Colonic mucosa (tissue), 4 donors: Measurements from ENCODE around the gene IDH2. TPM values are rescaled to one million over a fixed set of nuclear protein-coding genes. Genes with fewer than 3 reads are reported as not detected.
A peak's percentile ranks its signal among the peaks of the same experiment; 100 is the strongest.

Source experiments
- DNase-seq: peaks from one replicate; pipeline ENCODE4 v3.0.0-alpha.2; 2020
- H3K27ac ChIP-seq: fragments of 200-600 bp; one replicate; pipeline ENCODE4 v1.8.0; 2021
- H3K27me3 ChIP-seq: fragments of 200-600 bp; one replicate; pipeline ENCODE4 v1.8.0; 2021
- H3K36me3 ChIP-seq: fragments of 200-600 bp; one replicate; pipeline ENCODE4 v1.8.0; 2021
- H3K4me1 ChIP-seq: fragments of 200-600 bp; one replicate; pipeline ENCODE4 v1.8.0; 2021; ENCODE audit warnings: mild to moderate bottlenecking
- H3K4me3 ChIP-seq: fragments of 200-600 bp; one replicate; pipeline ENCODE4 v1.8.0; 2021
- H3K9ac ChIP-seq, 2 donors: one replicate each; pipeline ENCODE4 v1.7.0; 2013; ENCODE audit warnings: control low read depth in 2 of 2, low read depth in 2 of 2, low read length in 2 of 2
- H3K9me3 ChIP-seq: fragments of 200-600 bp; one replicate; pipeline ENCODE4 v1.8.0; 2021
- CTCF ChIP-seq: fragments of 200-600 bp; IDR thresholded peaks from one replicate; pipeline ENCODE4 v1.8.0; 2022; ENCODE audit warnings: antibody characterized with exemption, mild to moderate bottlenecking
- intact Hi-C: fragments of 100-400 bp; cut with DNase I; formaldehyde crosslinking; loops from one replicate; pipeline ENCODE4 v1.14.1; 2022
- total RNA-seq, 2 donors: library from RNA; stranded (reverse); fragmentation: NEBNext Ultra II Directional in 1 of 2; extraction: Animal tissue kit (Norgen Biotek cat#: 25700) in 1 of 2; gene quantifications; one replicate each; pipeline ENCODE4 v1.2.1, GENCODE V29; 2021
- donor health status: healthy.
- donor health status: DM: no; HTN: no; CAD: no.
- donor health status: DM: no; HTN: no; CAD: no.

IDH2 gene
- total RNA-seq, 2 donors from 2014 or later, result 201 to 286 TPM

- Histone ChIP-seq H3K27me3 (no peaks in the 10 kb centered on the region), H3K9ac (peak overlapping the region; percentile 37 to 96), H3K9me3 (no peaks in the 10 kb centered on the region), H3K36me3 (no peaks in the 10 kb centered on the region), H3K4me3 (no peak overlapping the region), H3K27ac (peak overlapping the region; percentile 91), H3K4me1 (no peaks in the 10 kb centered on the region)
- intact Hi-C loops, result no loop called here
- peak; percentile 62 for DNase-seq
- TF ChIP-seq CTCF, result no peak
These were observed 2.1 kb downstream of the IDH2 start for GRCh38 chr15:90099868-90100831.

GRCh38 chr15:90099072-90099867 is 3.0 kb downstream of the IDH2 start:
- no peak for DNase-seq
- Histone ChIP-seq H3K27ac (peak overlapping the region; percentile 42), H3K9me3 (no peaks in the 10 kb centered on the region), H3K4me1 (no peaks in the 10 kb centered on the region), H3K4me3 (no peak overlapping the region), H3K27me3 (no peaks in the 10 kb centered on the region), H3K9ac (peak overlapping the region; percentile 7 to 41), H3K36me3 (no peaks in the 10 kb centered on the region)
- intact Hi-C loops, result no loop called here
- TF ChIP-seq CTCF, result no peak

GRCh38 chr15:90097475-90097874 is 4.8 kb downstream of the IDH2 start:
- Histone ChIP-seq H3K27ac (peak overlapping the region; percentile 42), H3K27me3 (no peaks in the 10 kb centered on the region), H3K4me1 (no peaks in the 10 kb centered on the region), H3K4me3 (no peak overlapping the region), H3K36me3 (no peaks in the 10 kb centered on the region), H3K9ac (no peak overlapping the region), H3K9me3 (no peaks in the 10 kb centered on the region)
- no peak for TF ChIP-seq CTCF
- intact Hi-C loops, result no loop called here
- no peak for DNase-seq

GRCh38 chr15:90095521-90095959 is 6.7 kb downstream of the IDH2 start:
- H3K9me3 ChIP-seq, result no peaks in the 10 kb centered on the region
- no peak for DNase-seq
- TF ChIP-seq CTCF, result no peak
- H3K27ac ChIP-seq, result no peak overlapping the region
- intact Hi-C loops, result no loop called here
- H3K4me1 ChIP-seq, result no peaks in the 10 kb centered on the region
- H3K4me3 ChIP-seq, result no peak overlapping the region
- H3K27me3 ChIP-seq, result no peaks in the 10 kb centered on the region
- no peak overlapping the region for H3K9ac ChIP-seq
- H3K36me3 ChIP-seq, result no peaks in the 10 kb centered on the region

GRCh38 chr15:90091156-90091931 is 10.9 kb downstream of the IDH2 start:
- no peaks in the 10 kb centered on the region for H3K27me3 ChIP-seq
- H3K27ac ChIP-seq, result no peak overlapping the region
- intact Hi-C loops, result no loop called here
- no peaks in the 10 kb centered on the region for H3K4me1 ChIP-seq
- H3K36me3 ChIP-seq, result peaks cover 7% of the 10 kb centered on the region
- H3K9me3 ChIP-seq, result no peaks in the 10 kb centered on the region
- no peak for DNase-seq
- no peak overlapping the region for H3K9ac ChIP-seq
- H3K4me3 ChIP-seq, result no peak overlapping the region
- no peak for TF ChIP-seq CTCF
